MM.1S (cell line): ENCODE data around the gene KLHL9.

Experiments
- CTCF ChIP-seq: fragments of 300-600 bp; sonication (generic); IDR thresholded peaks from 2 replicates; pipeline ENCODE4 v1.5.1; 2016; ENCODE audit warnings: antibody characterized with exemption, low read length, mixed read lengths
- EZH2 ChIP-seq: fragments of 300-600 bp; sonication (generic); optimal IDR thresholded peaks from 2 replicates; pipeline ENCODE3; 2017; ENCODE audit warnings: low read depth, mild to moderate bottlenecking, antibody characterized with exemption, low read length, mixed read lengths
- EZH2phosphoT487 ChIP-seq: fragments of 300-600 bp; sonication (generic); IDR thresholded peaks from 2 replicates; pipeline ENCODE4 v1.6.1; 2018; ENCODE audit warnings: antibody characterized with exemption, low read length

- no peak for TF ChIP-seq EZH2phosphoT487
- TF ChIP-seq CTCF: no peak
- TF ChIP-seq EZH2: no peak
These were observed 47.9 kb downstream of the KLHL9 start for GRCh38 chr9:21287280-21287679.
